Activated CD4-positive, alpha-beta T cell treated with anti-CD3 and anti-CD28 coated beads, Interleukin-2, amount 10 ng/mL, durations not matched to agents 7 days and 5 days (primary cell): ENCODE data around the gene CYTH1. TPM values are rescaled to one million over a fixed set of nuclear protein-coding genes. Genes with fewer than 3 reads are reported as not detected.
"Not testable (repeated sequence)": the region's sequence is repeated elsewhere in the genome, so short reads cannot be mapped to it uniquely, and the experiment has no call there.

Experiments
- CTCF ChIA-PET: fragments of 350-600 bp; sonication (Branson Sonifier 250); formaldehyde crosslinking; loops from one replicate; lab custom pipeline; 2021; ENCODE audit warnings: antibody characterized with exemption; lab: Charles Lee
- POLR2A ChIA-PET: fragments of 350-600 bp; sonication (Branson Sonifier 250); formaldehyde crosslinking; loops from one replicate; lab custom pipeline; 2021; ENCODE audit warnings: antibody characterized with exemption; lab: Charles Lee
- DNase-seq: peaks from one replicate; pipeline ENCODE4 v3.0.0-alpha.2; 2020
- H3K27ac Mint-ChIP-seq: one replicate; pipeline ENCODE4 v1.8.0; 2021; ENCODE audit warnings: mild to moderate bottlenecking, moderate library complexity, mixed read lengths
- H3K27me3 Mint-ChIP-seq: one replicate; pipeline ENCODE4 v1.8.0; 2021; ENCODE audit warnings: mixed read lengths
- H3K36me3 Mint-ChIP-seq: one replicate; pipeline ENCODE4 v1.8.0; 2021; ENCODE audit warnings: low read depth, mixed read lengths
- H3K4me1 Mint-ChIP-seq: one replicate; pipeline ENCODE4 v1.8.0; 2021; ENCODE audit warnings: mixed read lengths
- H3K4me3 Mint-ChIP-seq: one replicate; pipeline ENCODE4 v1.8.0; 2021; ENCODE audit warnings: mild to moderate bottlenecking, moderate library complexity, mixed read lengths
- H3K9me3 Mint-ChIP-seq: one replicate; pipeline ENCODE4 v1.8.0; 2021; ENCODE audit warnings: mixed read lengths
- total RNA-seq, 2 experiments: library from RNA; stranded (reverse); gene quantifications; one replicate each; pipeline ENCODE4 v1.2.3, GENCODE V29; 2021

The CYTH1 gene
- total RNA-seq, 2 experiments from 2014 or later: 244 to 251 TPM

GRCh38 chr17:78674156-78674555 lies 107.9 kb downstream of the CYTH1 start:
- ChIA-PET CTCF (no interaction called here), POLR2A (no interaction called here)
- DNase-seq: no peak
- Mint-ChIP-seq H3K4me3 (no peak overlapping the region), H3K36me3 (peaks cover 59% of the 10 kb centered on the region), H3K27me3 (no peaks in the 10 kb centered on the region), H3K27ac (no peak overlapping the region), H3K4me1 (peaks cover 2% of the 10 kb centered on the region), H3K9me3 (no peaks in the 10 kb centered on the region)

GRCh38 chr17:78673395-78673794 lies 108.7 kb downstream of the CYTH1 start:
- POLR2A ChIA-PET: no interaction called here
- Mint-ChIP-seq H3K9me3 (no peaks in the 10 kb centered on the region), H3K27me3 (no peaks in the 10 kb centered on the region), H3K4me3 (no peak overlapping the region), H3K4me1 (peaks cover 5% of the 10 kb centered on the region), H3K36me3 (peaks cover 55% of the 10 kb centered on the region), H3K27ac (no peak overlapping the region)
- no peak for DNase-seq
- CTCF ChIA-PET: no interaction called here

GRCh38 chr17:78672871-78673371 lies 109.2 kb downstream of the CYTH1 start:
- CTCF ChIA-PET: no interaction called here
- POLR2A ChIA-PET: no interaction called here
- Mint-ChIP-seq H3K36me3 (peaks cover 54% of the 10 kb centered on the region), H3K27ac (no peak overlapping the region), H3K9me3 (no peaks in the 10 kb centered on the region), H3K27me3 (no peaks in the 10 kb centered on the region), H3K4me3 (no peak overlapping the region), H3K4me1 (peaks cover 9% of the 10 kb centered on the region)
- no peak for DNase-seq

GRCh38 chr17:78672005-78672404 lies 110.1 kb downstream of the CYTH1 start:
- Mint-ChIP-seq H3K4me3 (no peak overlapping the region), H3K36me3 (peaks cover 56% of the 10 kb centered on the region), H3K4me1 (peaks cover 18% of the 10 kb centered on the region), H3K27ac (no peak overlapping the region), H3K27me3 (no peaks in the 10 kb centered on the region), H3K9me3 (no peaks in the 10 kb centered on the region)
- ChIA-PET CTCF (no interaction called here), POLR2A (no interaction called here)
- no peak for DNase-seq

- H3K27ac Mint-ChIP-seq, H3K4me3 Mint-ChIP-seq, POLR2A ChIA-PET, CTCF ChIA-PET, H3K9me3 Mint-ChIP-seq, H3K27me3 Mint-ChIP-seq, DNase-seq: not testable (repeated sequence)
- Mint-ChIP-seq H3K36me3 (peaks cover 56% of the 10 kb centered on the region), H3K4me1 (peaks cover 22% of the 10 kb centered on the region)
Observed at GRCh38 chr17:78671726-78672001, 110.4 kb downstream of the CYTH1 start.

GRCh38 chr17:78670850-78671725 lies 111.0 kb downstream of the CYTH1 start:
- Mint-ChIP-seq H3K4me1 (peaks cover 27% of the 10 kb centered on the region), H3K9me3 (no peaks in the 10 kb centered on the region), H3K27ac (peak overlapping the region; percentile 55), H3K4me3 (no peak overlapping the region), H3K27me3 (no peaks in the 10 kb centered on the region), H3K36me3 (peaks cover 57% of the 10 kb centered on the region)
- CTCF ChIA-PET: no interaction called here
- POLR2A ChIA-PET: no interaction called here
- DNase-seq: no peak

- Mint-ChIP-seq H3K4me1 (peaks cover 36% of the 10 kb centered on the region), H3K9me3 (no peaks in the 10 kb centered on the region), H3K27ac (peak overlapping the region; percentile 14), H3K27me3 (no peaks in the 10 kb centered on the region), H3K36me3 (peaks cover 52% of the 10 kb centered on the region), H3K4me3 (no peak overlapping the region)
- no peak for DNase-seq
- POLR2A ChIA-PET: no interaction called here
- CTCF ChIA-PET: interaction anchor here (0.9 to 1.3 kb wide), 2 partner anchors 9 to 246 kb away, joined by 3 read pairs; no protein-coding TSS in a partner anchor
Observed at GRCh38 chr17:78669975-78670518, 112.0 kb downstream of the CYTH1 start.

- POLR2A ChIA-PET: no interaction called here
- H3K27ac Mint-ChIP-seq: peak overlapping the region; percentile 42
Observed at GRCh38 chr17:78669256-78669974, 112.7 kb downstream of the CYTH1 start.

GRCh38 chr17:78668847-78669246 lies 113.2 kb downstream of the CYTH1 start:
- Mint-ChIP-seq H3K27ac (peak overlapping the region; percentile 28), H3K27me3 (no peaks in the 10 kb centered on the region), H3K9me3 (no peaks in the 10 kb centered on the region), H3K36me3 (peaks cover 45% of the 10 kb centered on the region), H3K4me3 (no peak overlapping the region), H3K4me1 (peaks cover 42% of the 10 kb centered on the region)
- POLR2A ChIA-PET: no interaction called here
- CTCF ChIA-PET: interaction anchor here (0.9 to 1.3 kb wide), 2 partner anchors 10 to 245 kb away, joined by 3 read pairs; no protein-coding TSS in a partner anchor
- DNase-seq: no peak

More at GRCh38 chr17:78669256-78669974, 112.7 kb downstream of the CYTH1 start:
- CTCF ChIA-PET: interaction anchor here (0.9 to 1.3 kb wide), 2 partner anchors 9 to 245 kb away, joined by 3 read pairs; no protein-coding TSS in a partner anchor
- Mint-ChIP-seq H3K36me3 (peaks cover 47% of the 10 kb centered on the region), H3K4me1 (peaks cover 42% of the 10 kb centered on the region), H3K9me3 (no peaks in the 10 kb centered on the region), H3K4me3 (peak overlapping the region; percentile 13), H3K27me3 (no peaks in the 10 kb centered on the region)
- DNase-seq: no peak

- ChIA-PET POLR2A (no interaction called here), CTCF (no interaction called here)
- no peak for DNase-seq
- peaks cover 36% of the 10 kb centered on the region for H3K36me3 Mint-ChIP-seq
- H3K9me3 Mint-ChIP-seq: no peaks in the 10 kb centered on the region
- H3K4me3 Mint-ChIP-seq: no peak overlapping the region
- H3K4me1 Mint-ChIP-seq: peaks cover 42% of the 10 kb centered on the region
- no peak overlapping the region for H3K27ac Mint-ChIP-seq
- no peaks in the 10 kb centered on the region for H3K27me3 Mint-ChIP-seq
Observed at GRCh38 chr17:78667741-78668640, 114.1 kb downstream of the CYTH1 start.

- no peak for DNase-seq
- ChIA-PET CTCF (interaction anchor here (0.6 to 1.0 kb wide), 2 partner anchors 8 to 177 kb away, joined by 3 read pairs; no protein-coding TSS in a partner anchor), POLR2A (no interaction called here)
- Mint-ChIP-seq H3K27me3 (no peaks in the 10 kb centered on the region), H3K4me3 (peak overlapping the region; percentile 53), H3K9me3 (no peaks in the 10 kb centered on the region), H3K27ac (peak overlapping the region; percentile 90), H3K4me1 (peaks cover 42% of the 10 kb centered on the region), H3K36me3 (peaks cover 33% of the 10 kb centered on the region)
Observed at GRCh38 chr17:78667091-78667490, 115.0 kb downstream of the CYTH1 start.
